T-helper 1 cell treated with Interleukin-12 subunit alpha and Interleukin-12 subunit beta and Interleukin-4 antibody, amounts not matched to agents 30 μg/mL and 1 μg/mL, for 36 hours (primary cell): ENCODE data around the gene GSG1.
"Not testable (repeated sequence)": the region's sequence is repeated elsewhere in the genome, so short reads cannot be mapped to it uniquely, and the experiment has no call there.

Source experiments
- H3K27ac Mint-ChIP-seq: one replicate; pipeline ENCODE4 v1.8.0; 2021; ENCODE audit warnings: mild to moderate bottlenecking, mixed read lengths
- H3K27me3 Mint-ChIP-seq: one replicate; pipeline ENCODE4 v1.8.0; 2021; ENCODE audit warnings: low read depth, mixed read lengths
- H3K36me3 Mint-ChIP-seq: one replicate; pipeline ENCODE4 v1.8.0; 2021; ENCODE audit warnings: low read depth, mixed read lengths
- H3K4me1 Mint-ChIP-seq: one replicate; pipeline ENCODE4 v1.8.0; 2021; ENCODE audit warnings: low read depth, mixed read lengths
- H3K4me3 Mint-ChIP-seq: one replicate; pipeline ENCODE4 v1.8.0; 2021; ENCODE audit warnings: mild to moderate bottlenecking, moderate library complexity, mixed read lengths
- H3K9me3 Mint-ChIP-seq: one replicate; pipeline ENCODE4 v1.8.0; 2021; ENCODE audit warnings: mixed read lengths

GSG1 gene

GRCh38 chr12:13071305-13072280 lies 31.9 kb downstream of the GSG1 start:
- peaks cover 4% of the 10 kb centered on the region for H3K4me1 Mint-ChIP-seq
- no peaks in the 10 kb centered on the region for H3K27me3 Mint-ChIP-seq
- H3K9me3 Mint-ChIP-seq: no peaks in the 10 kb centered on the region
- no peak overlapping the region for H3K4me3 Mint-ChIP-seq
- H3K27ac Mint-ChIP-seq: no peak overlapping the region
- peaks cover 5% of the 10 kb centered on the region for H3K36me3 Mint-ChIP-seq

GRCh38 chr12:13069380-13069779 lies 34.1 kb downstream of the GSG1 start:
- Mint-ChIP-seq H3K36me3 (peaks cover 5% of the 10 kb centered on the region), H3K27ac (no peak overlapping the region), H3K27me3 (no peaks in the 10 kb centered on the region), H3K9me3 (no peaks in the 10 kb centered on the region), H3K4me3 (no peak overlapping the region), H3K4me1 (peaks cover 4% of the 10 kb centered on the region)

GRCh38 chr12:13067322-13067721 lies 36.1 kb downstream of the GSG1 start:
- no peak overlapping the region for H3K27ac Mint-ChIP-seq

GRCh38 chr12:13066459-13066858 lies 37.0 kb downstream of the GSG1 start:
- peaks cover 4% of the 10 kb centered on the region for H3K36me3 Mint-ChIP-seq
- H3K4me3 Mint-ChIP-seq: no peak overlapping the region
- no peaks in the 10 kb centered on the region for H3K27me3 Mint-ChIP-seq
- no peaks in the 10 kb centered on the region for H3K9me3 Mint-ChIP-seq
- no peak overlapping the region for H3K27ac Mint-ChIP-seq
- H3K4me1 Mint-ChIP-seq: peaks cover 4% of the 10 kb centered on the region

More at GRCh38 chr12:13067322-13067721, 36.1 kb downstream of the GSG1 start:
- Mint-ChIP-seq H3K9me3 (no peaks in the 10 kb centered on the region), H3K36me3 (peaks cover 5% of the 10 kb centered on the region), H3K4me3 (no peak overlapping the region), H3K4me1 (peaks cover 4% of the 10 kb centered on the region), H3K27me3 (no peaks in the 10 kb centered on the region)

- Mint-ChIP-seq H3K4me1 (peaks cover 4% of the 10 kb centered on the region), H3K27ac (no peak overlapping the region), H3K9me3 (no peaks in the 10 kb centered on the region), H3K36me3 (peaks cover 2% of the 10 kb centered on the region), H3K27me3 (no peaks in the 10 kb centered on the region), H3K4me3 (no peak overlapping the region)
These were observed 37.5 kb downstream of the GSG1 start for GRCh38 chr12:13066014-13066413.

- H3K4me1 Mint-ChIP-seq: peaks cover 4% of the 10 kb centered on the region
- no peaks in the 10 kb centered on the region for H3K9me3 Mint-ChIP-seq
- no peak overlapping the region for H3K27ac Mint-ChIP-seq
- H3K4me3 Mint-ChIP-seq: no peak overlapping the region
- no peaks in the 10 kb centered on the region for H3K27me3 Mint-ChIP-seq
- H3K36me3 Mint-ChIP-seq: no peaks in the 10 kb centered on the region
These were observed 40.8 kb downstream of the GSG1 start for GRCh38 chr12:13062669-13063068.

- Mint-ChIP-seq H3K4me1 (no peaks in the 10 kb centered on the region), H3K27me3 (no peaks in the 10 kb centered on the region), H3K9me3 (no peaks in the 10 kb centered on the region), H3K27ac (no peak overlapping the region), H3K4me3 (no peak overlapping the region), H3K36me3 (no peaks in the 10 kb centered on the region)
These were observed 42.1 kb downstream of the GSG1 start for GRCh38 chr12:13061377-13061776.

GRCh38 chr12:13060581-13060980 lies 42.9 kb downstream of the GSG1 start:
- no peaks in the 10 kb centered on the region for H3K36me3 Mint-ChIP-seq
- no peaks in the 10 kb centered on the region for H3K4me1 Mint-ChIP-seq
- H3K27me3 Mint-ChIP-seq: no peaks in the 10 kb centered on the region
- H3K9me3 Mint-ChIP-seq: no peaks in the 10 kb centered on the region
- H3K27ac Mint-ChIP-seq: no peak overlapping the region
- H3K4me3 Mint-ChIP-seq: no peak overlapping the region

- H3K4me1 Mint-ChIP-seq, H3K4me3 Mint-ChIP-seq, H3K27ac Mint-ChIP-seq, H3K36me3 Mint-ChIP-seq, H3K27me3 Mint-ChIP-seq: not testable (repeated sequence)
- peaks cover 19% of the 10 kb centered on the region for H3K9me3 Mint-ChIP-seq
These were observed 49.9 kb downstream of the GSG1 start for GRCh38 chr12:13053617-13054016.

GRCh38 chr12:13052421-13052820 lies 51.0 kb downstream of the GSG1 start:
- no peaks in the 10 kb centered on the region for H3K27me3 Mint-ChIP-seq
- no peaks in the 10 kb centered on the region for H3K4me1 Mint-ChIP-seq
- H3K9me3 Mint-ChIP-seq: peaks cover 19% of the 10 kb centered on the region
- no peak overlapping the region for H3K27ac Mint-ChIP-seq
- no peak overlapping the region for H3K4me3 Mint-ChIP-seq
- H3K36me3 Mint-ChIP-seq: peaks cover 5% of the 10 kb centered on the region

GRCh38 chr12:13049816-13050215 lies 53.7 kb downstream of the GSG1 start:
- Mint-ChIP-seq H3K27me3 (no peaks in the 10 kb centered on the region), H3K9me3 (peaks cover 18% of the 10 kb centered on the region), H3K4me3 (no peak overlapping the region), H3K36me3 (peaks cover 2% of the 10 kb centered on the region), H3K27ac (no peak overlapping the region), H3K4me1 (no peaks in the 10 kb centered on the region)

GRCh38 chr12:13046964-13047363 lies 56.5 kb downstream of the GSG1 start:
- Mint-ChIP-seq H3K4me3 (no peak overlapping the region), H3K27me3 (peaks cover 12% of the 10 kb centered on the region), H3K27ac (no peak overlapping the region), H3K9me3 (no peaks in the 10 kb centered on the region), H3K4me1 (peaks cover 8% of the 10 kb centered on the region), H3K36me3 (no peaks in the 10 kb centered on the region)

- H3K36me3 Mint-ChIP-seq: no peaks in the 10 kb centered on the region
- peak overlapping the region; percentile 38 for H3K4me3 Mint-ChIP-seq
- no peak overlapping the region for H3K27ac Mint-ChIP-seq
These were observed 57.7 kb downstream of the GSG1 start for GRCh38 chr12:13045816-13046215.

GRCh38 chr12:13044906-13045299 lies 58.6 kb downstream of the GSG1 start:
- peaks cover 23% of the 10 kb centered on the region for H3K27me3 Mint-ChIP-seq
- H3K36me3 Mint-ChIP-seq: no peaks in the 10 kb centered on the region
- peak overlapping the region; percentile 81 for H3K4me3 Mint-ChIP-seq
- H3K27ac Mint-ChIP-seq: no peak overlapping the region
- no peaks in the 10 kb centered on the region for H3K9me3 Mint-ChIP-seq
- H3K4me1 Mint-ChIP-seq: peaks cover 8% of the 10 kb centered on the region

More at GRCh38 chr12:13045816-13046215, 57.7 kb downstream of the GSG1 start:
- Mint-ChIP-seq H3K4me1 (peaks cover 8% of the 10 kb centered on the region), H3K27me3 (peaks cover 18% of the 10 kb centered on the region), H3K9me3 (no peaks in the 10 kb centered on the region)
